Activated naive CD8-positive, alpha-beta T cell treated with anti-CD3 and anti-CD28 coated beads, Interleukin-2, amount 50 U/mL, for 16 hours (primary cell): ENCODE data around the gene RNF40.

Source experiments
- DNase-seq: peaks from one replicate; pipeline ENCODE4 v3.0.0-alpha.2; 2020; ENCODE audit warnings: low read depth, low spot score

Gene RNF40

DNA sequence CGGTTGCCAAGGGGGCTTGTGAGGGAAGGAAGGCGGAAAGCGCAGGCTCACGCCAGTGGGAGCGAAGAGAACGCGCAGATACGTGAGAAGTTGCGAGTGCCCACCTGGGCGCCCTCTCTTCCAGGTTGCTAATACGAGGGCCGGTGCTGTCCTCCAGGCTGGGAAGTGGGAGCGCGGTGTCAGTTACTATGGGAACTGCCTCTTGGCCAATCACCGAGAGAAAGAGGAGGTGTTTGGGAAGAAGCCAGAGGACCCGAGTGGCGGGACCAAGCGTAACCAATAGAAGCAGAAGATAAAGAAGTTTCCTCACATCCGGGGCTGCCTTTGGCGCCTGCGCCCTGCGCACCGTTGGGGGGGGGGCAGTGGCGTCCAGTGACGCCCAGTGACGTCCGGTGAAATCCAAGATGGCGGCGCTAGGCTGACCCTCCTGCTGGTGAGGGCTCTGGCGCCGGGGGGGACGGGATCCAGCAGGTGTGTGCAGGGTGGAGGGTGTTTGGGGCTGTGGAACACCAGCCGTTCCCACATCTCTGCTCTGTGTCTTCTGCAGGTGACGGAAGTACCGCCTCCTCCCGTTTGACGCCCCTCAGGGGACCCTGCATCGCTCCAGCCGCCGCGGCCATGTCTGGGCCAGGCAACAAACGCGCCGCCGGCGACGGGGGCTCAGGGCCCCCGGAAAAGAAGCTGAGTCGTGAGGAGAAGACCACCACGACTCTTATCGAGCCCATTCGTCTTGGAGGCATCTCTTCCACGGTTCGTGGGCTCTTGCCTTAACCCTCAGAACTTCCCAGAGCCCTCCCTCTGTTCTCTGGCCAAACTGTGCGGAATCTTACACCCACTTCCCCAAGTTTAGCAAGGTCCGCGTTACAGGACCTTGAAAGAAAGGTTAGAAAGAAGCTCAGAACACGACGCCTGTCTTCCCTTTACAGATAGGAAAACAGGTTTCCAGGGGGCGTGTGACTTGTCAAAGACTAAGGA is at the start of gene RNF40, which contains the start of gene CFAP119:
TSS of gene RNF40 (plus strand) at position 395 of the 975 bp plus-strand sequence. CDS start at position 619, 224 bp downstream.
TSS of gene CFAP119 (minus strand) at position 135 of the 975 bp plus-strand sequence. CDS start 314 bp downstream, outside the sequence.
- DNase-seq: peak; percentile 78

DNA sequence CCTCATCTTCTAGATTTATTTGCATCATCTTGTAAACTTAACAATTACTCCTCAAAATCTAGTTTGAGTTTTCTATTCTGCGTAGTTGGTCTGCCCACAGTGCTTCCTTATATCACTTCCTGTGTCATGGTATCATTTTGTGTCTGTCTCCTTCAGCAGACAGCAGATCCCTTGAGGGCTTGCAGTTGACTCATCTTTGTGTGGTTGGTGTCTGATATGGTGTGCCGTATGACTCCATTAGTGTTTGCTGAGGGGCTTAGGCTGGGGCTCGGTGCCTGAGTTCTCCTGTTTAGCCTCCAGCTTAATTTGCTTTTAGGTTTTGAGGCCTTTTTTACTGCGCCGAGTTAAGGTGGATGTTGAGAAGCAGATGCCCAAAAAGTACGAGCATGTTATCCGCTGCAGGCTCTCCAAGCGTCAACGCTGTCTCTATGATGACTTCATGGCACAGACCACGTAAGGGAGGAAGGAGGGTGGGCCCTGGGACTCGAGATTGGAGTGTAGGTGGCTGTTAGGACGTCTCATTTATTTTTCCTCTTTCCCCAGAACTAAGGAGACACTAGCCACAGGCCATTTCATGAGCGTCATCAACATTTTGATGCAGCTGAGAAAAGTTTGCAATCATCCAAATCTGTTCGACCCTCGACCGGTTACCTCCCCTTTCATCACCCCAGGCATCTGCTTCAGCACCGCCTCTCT is 46.2 kb upstream of the RNF40 start:
- no peak for DNase-seq

DNA sequence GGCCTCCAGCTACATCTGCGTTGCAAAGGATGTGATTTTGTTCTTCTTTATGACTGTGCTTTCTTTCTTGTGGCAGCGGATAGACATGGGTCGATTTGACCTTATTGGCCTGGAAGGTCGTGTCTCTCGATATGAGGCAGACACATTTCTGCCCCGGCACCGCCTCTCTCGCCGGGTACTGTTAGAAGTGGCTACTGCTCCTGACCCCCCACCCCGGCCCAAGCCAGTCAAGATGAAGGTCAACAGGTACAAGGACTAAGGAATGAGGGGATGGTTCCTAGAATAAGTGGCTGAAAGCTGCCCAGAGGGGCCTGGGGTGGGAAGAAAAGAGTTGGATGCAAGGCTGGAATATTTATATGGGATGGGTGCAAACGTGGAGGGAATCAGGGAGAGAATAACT is 42.0 kb upstream of the RNF40 start:
- DNase-seq: no peak

DNA sequence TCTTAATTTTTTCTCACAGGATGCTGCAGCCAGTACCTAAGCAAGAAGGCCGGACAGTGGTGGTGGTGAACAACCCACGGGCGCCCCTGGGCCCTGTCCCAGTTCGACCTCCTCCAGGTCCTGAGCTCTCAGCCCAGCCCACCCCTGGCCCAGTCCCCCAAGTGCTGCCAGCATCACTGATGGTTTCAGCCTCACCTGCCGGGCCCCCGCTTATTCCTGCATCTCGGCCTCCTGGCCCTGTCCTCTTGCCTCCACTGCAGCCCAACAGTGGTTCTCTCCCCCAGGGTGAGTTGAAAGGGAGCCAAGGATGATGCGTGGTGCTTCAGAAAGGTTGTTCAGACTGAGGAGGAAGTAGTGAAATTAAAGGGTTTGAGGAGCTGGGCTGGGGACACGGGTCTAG is 41.4 kb upstream of the RNF40 start:
- DNase-seq: no peak

DNA sequence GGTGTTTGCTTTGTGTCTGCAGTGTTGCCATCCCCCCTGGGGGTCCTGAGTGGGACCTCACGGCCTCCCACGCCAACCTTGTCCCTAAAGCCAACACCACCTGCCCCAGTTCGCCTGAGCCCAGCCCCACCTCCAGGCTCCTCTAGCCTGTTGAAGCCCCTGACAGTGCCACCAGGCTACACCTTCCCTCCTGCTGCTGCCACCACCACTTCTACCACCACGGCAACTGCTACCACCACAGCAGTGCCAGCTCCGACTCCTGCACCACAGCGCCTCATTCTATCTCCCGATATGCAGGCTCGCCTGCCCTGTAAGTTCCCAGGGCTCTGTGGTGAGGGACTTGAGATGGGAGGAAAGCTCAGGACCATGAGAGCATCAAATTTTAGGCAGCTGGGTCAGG is 41.0 kb upstream of the RNF40 start:
- DNase-seq: no peak

DNA sequence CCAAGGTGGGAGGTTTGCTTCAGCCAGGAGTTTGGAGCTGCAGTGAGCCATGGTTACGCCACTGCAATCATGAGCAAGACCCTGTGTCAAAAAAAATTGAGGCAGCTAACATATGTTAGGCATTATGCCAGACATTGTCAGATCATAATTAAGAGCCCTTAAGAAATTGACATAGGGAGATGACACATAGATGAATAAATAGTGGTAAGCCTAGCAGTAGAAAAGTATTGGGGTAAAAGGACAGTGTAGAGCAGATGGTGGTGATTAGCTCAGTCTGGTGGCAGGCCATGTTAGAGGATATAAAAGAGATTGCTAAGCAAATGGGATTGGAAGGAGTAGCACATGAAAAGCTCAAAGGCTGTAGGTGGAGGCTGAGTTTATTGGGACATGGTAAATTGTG is 40.5 kb upstream of the RNF40 start:
- no peak for DNase-seq

DNA sequence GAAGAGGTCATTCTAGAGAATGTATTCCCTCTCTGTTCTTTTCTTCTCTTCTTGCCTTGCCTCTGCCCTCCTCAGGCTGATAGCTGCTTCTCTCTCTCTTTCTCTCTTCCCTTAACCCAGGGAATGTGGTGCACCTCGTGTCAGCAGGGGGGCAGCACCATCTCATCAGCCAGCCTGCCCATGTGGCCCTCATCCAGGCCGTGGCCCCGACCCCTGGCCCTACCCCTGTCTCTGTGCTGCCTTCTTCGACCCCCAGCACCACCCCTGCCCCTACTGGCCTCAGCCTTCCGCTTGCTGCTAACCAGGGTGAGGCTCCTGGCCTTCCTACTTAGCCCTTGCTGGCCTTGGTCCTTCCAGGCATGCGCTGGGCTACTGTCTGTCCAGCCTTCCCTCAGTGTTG is 39.7 kb upstream of the RNF40 start:
- no peak for DNase-seq

DNA sequence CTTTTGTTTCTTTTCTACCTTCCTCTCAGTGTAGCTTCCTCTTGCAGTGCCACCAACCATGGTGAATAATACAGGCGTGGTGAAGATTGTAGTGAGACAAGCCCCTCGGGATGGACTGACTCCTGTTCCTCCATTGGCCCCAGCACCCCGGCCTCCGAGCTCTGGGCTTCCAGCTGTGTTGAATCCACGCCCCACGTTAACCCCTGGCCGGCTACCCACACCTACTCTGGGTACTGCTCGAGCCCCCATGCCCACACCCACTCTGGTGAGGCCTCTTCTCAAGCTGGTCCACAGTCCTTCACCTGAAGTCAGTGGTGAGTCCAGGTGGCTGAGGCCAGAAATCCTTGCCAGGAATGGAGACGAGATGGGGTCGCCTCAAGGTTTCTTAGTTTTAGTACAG is 39.2 kb upstream of the RNF40 start:
- DNase-seq: no peak

DNA sequence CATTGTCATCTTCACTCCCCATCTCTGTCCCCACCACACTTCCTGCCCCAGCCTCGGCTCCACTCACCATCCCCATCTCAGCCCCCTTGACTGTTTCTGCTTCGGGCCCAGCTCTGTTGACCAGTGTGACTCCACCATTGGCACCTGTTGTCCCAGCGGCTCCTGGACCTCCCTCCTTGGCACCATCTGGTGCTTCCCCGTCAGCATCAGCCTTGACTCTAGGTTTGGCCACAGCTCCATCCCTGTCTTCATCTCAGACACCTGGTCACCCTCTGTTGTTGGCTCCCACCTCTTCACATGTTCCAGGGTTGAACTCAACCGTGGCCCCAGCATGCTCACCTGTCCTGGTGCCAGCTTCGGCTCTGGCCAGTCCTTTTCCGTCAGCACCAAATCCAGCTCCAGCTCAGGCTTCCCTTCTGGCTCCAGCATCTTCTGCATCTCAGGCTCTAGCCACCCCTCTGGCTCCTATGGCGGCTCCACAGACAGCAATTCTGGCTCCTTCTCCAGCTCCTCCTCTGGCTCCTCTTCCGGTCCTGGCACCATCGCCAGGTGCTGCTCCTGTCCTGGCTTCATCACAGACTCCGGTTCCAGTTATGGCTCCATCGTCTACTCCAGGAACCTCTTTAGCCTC is 38.3 kb upstream of the RNF40 start:
- DNase-seq: no peak

DNA sequence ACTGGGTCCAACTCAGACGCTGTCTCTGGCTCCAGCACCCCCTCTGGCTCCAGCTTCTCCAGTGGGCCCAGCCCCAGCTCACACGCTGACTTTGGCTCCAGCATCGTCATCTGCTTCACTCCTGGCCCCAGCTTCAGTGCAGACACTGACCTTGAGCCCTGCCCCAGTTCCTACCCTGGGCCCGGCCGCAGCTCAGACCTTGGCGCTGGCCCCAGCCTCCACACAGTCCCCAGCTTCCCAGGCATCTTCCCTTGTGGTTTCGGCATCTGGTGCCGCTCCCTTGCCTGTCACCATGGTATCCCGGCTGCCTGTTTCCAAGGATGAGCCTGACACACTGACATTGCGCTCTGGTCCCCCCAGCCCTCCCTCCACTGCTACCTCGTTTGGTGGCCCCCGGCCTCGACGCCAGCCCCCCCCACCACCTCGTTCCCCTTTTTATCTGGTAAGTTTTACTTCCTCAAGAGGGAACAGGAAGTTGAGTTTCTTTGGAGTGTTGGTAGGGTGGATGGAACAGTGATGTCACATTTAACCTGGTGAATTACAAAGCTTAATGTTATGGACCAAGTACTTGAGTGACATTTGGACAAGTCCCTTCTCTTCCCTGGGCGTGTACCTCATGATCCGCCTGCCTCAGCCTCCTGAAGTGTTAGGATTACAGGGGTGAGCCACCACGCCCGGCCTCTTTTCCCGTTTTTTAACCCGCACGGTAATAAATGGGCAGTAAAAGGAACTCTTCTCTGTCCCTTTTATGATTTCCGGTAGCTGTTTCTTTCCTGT is 37.3 kb upstream of the RNF40 start:
- no peak for DNase-seq

DNA sequence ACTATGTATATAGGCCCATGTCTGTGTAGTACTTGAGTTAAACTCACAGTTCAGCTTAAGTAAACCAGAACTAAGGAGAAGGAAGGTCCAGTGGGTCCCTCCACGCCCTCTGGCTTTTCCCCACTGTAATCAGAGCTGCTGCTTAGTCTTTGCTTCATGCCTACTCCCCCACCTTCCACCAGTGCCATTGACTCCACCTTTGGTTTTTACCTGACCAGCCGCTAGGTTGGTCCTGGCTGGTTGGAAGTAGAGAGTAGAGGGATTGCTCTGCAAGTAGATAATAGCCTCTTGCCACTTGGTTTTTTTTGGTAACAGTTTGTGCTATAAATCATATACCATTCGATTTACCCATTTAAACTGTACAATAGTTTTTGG is 36.7 kb upstream of the RNF40 start:
- no peak for DNase-seq

DNA sequence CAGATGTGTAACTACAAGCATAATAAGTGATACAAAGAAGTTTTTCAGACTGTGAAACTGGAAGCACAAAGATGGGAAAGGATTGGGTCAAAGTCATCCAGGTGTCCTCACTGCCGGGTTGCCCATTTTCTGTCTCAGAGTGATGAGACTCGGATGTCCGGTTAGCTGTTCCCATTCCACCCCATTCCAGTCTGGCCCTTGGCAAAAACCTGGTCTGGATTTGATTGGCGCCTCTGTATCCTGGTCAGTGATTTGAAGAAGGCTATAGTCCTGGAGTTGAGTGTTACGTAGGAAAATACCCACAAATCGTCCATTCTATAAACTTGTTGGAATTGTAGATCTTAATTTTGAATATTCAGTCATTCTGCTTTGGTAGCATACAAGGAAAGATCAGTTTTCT is 33.8 kb upstream of the RNF40 start:
- DNase-seq: no peak

DNA sequence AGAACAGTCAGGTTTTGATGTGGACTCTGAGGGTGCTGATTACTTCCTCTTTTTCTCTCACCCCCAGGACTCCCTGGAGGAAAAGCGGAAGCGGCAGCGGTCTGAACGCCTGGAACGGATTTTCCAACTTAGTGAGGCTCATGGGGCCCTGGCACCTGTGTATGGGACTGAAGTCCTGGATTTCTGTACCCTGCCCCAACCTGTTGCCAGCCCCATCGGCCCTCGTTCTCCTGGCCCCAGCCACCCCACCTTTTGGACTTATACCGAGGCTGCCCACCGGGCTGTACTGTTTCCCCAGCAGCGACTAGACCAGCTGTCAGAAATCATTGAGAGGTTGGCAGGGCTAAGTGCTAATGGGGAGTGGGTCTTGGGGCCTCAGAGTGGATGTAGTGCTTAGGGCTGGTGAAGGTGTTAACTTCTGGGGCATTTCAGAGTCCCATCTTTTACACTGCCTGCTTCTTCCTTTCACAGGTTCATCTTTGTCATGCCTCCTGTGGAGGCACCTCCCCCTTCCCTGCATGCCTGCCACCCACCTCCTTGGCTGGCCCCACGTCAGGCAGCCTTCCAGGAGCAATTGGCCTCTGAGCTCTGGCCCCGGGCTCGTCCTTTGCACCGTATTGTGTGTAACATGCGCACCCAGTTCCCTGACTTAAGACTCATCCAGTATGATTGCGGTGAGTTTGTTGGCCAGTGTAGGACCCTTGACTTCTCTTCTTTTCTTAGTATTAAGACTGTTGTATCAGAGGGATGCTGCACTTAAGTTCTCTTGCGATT is 33.0 kb upstream of the RNF40 start:
- no peak for DNase-seq

DNA sequence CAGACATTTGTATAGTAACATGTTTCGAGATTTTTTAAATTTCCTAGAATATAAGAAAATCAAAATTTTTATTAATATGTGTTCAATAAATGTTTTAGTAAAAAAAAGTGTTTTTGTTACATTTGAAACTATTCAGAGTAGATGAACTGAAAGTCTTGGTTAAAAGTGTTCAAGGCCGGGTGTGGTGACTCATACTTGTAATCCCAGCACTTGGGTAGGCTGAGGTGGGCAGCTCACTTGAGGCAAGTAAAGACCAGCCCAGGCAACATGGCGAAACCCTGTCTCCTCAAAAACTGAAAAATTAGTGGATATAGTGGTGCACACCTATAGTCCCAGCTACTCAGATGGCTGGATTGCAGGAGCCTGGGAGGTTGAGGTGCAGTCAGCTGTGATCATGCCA is 30.7 kb upstream of the RNF40 start:
- DNase-seq: no peak

DNA sequence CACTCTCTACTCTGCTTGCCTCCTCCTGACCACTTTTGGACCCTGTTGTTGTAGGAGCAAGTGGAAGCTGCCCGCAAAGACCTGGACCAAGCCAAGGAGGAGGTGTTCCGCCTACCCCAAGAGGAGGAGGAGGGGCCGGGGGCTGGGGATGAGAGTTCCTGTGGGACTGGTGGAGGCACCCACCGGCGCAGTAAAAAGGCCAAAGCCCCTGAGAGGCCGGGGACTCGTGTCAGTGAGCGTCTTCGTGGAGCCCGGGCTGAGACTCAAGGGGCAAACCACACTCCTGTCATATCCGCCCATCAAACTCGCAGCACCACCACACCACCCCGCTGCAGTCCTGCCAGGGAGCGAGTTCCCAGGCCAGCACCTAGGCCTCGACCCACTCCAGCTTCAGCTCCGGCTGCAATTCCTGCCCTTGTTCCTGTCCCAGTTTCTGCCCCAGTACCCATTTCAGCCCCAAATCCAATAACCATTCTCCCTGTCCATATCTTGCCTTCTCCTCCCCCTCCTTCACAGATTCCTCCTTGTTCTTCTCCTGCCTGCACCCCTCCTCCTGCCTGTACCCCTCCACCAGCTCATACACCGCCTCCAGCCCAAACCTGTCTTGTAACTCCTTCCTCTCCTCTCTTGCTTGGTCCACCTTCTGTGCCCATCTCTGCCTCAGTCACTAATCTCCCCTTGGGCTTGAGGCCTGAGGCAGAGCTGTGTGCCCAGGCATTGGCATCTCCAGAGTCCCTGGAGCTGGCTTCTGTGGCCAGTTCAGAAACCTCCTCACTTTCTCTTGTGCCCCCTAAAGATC is 24.9 kb upstream of the RNF40 start:
- no peak for DNase-seq

DNA sequence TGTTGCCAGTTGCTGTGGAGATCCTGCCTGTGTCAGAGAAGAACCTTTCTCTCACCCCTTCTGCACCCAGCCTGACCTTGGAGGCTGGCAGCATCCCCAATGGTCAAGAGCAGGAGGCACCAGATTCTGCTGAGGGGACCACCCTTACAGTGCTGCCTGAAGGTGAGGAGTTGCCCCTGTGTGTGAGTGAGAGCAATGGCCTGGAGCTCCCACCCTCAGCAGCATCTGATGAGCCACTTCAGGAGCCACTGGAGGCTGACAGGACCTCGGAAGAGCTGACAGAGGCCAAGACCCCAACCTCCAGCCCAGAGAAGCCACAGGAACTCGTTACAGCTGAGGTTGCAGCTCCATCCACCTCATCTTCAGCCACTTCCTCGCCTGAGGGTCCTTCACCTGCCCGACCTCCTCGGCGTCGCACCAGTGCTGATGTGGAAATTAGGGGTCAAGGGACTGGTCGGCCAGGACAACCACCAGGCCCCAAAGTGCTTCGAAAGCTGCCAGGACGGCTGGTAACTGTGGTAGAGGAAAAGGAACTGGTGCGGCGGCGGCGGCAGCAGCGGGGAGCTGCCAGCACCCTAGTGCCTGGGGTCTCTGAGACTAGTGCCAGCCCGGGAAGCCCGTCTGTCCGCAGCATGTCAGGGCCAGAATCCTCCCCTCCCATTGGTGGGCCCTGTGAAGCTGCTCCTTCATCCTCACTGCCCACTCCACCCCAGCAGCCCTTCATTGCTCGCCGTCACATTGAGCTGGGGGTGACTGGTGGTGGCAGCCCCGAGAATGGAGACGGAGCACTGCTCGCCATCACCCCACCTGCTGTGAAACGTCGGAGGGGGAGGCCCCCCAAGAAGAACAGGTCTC is 24.1 kb upstream of the RNF40 start:
- no peak for DNase-seq

DNA sequence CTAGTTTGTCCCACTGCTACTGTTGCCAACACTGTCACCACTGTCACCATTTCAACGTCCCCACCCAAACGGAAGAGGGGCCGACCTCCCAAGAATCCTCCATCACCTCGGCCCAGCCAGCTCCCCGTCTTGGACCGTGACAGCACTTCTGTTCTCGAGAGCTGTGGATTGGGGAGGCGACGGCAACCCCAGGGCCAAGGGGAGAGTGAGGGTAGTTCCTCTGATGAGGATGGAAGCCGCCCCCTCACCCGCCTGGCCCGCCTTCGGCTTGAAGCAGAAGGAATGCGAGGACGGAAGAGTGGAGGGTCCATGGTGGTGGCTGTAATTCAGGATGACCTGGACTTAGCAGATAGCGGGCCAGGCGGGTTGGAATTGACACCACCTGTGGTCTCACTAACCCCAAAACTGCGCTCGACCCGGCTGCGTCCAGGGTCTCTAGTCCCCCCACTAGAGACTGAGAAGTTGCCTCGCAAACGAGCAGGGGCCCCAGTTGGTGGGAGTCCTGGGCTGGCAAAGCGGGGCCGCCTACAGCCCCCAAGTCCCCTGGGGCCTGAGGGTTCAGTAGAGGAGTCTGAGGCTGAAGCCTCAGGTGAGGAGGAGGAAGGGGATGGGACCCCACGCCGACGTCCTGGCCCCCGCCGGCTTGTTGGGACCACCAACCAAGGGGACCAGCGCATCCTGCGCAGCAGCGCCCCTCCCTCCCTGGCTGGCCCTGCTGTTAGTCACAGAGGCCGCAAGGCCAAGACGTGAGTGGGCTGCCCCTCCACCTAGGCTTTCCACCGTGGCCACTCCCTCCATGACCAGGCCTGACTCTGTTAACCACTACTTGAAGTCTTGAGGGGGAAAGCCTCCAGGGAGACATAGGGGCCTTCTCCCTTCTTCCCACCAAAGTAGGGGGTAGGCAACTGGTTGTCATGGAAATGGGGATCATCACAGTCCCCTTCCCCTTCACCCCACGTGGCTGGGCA is 22.9 kb upstream of the RNF40 start:
- DNase-seq: no peak
